Measurements from ENCODE around the gene C16orf92.
"Not testable (repeated sequence)": the region's sequence is repeated elsewhere in the genome, so short reads cannot be mapped to it uniquely, and the experiment has no call there.

Gene C16orf92

DNA sequence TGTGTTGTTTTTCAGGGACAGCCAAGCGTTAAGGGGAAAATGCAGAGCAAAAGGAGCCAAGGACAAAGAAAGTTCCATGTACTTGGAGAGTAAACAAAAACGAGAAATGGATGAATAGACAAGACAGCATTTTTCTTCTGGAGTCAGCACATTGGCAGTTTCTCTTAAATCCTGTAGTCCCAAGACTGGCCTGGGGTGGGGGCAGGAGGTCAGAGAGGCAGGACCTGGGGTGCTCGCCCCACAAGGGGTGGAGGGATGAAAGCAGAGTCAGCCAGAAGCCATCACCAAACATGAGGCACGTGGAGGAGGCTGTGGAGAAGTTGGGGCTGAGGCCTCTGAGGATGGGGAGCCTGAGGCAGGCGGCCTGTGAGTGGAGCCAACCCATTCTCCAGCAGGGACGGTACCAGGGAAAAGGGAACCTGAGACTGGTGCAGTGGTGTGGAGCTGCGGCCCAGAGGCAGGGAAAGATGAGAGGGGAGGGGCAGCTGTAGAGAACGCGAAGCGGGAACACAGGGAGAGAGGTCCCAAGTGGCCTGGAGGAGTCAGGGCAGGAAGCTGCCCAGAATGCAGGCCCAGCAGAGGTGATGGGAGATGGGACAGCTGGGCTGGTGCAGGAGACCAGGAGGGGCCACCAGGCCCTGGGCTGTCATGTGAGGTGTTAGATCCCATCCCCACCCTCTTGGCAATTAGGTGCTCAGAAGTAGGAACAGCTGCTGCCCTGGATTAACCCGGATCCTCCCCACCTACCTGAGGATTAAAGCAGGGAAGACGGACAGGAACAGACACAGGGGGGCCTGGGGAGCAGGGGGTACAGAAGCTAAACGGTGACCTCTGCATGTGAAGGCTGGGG is 4.8 kb downstream of the C16orf92 start:
- DNase-seq: no peak

DNA sequence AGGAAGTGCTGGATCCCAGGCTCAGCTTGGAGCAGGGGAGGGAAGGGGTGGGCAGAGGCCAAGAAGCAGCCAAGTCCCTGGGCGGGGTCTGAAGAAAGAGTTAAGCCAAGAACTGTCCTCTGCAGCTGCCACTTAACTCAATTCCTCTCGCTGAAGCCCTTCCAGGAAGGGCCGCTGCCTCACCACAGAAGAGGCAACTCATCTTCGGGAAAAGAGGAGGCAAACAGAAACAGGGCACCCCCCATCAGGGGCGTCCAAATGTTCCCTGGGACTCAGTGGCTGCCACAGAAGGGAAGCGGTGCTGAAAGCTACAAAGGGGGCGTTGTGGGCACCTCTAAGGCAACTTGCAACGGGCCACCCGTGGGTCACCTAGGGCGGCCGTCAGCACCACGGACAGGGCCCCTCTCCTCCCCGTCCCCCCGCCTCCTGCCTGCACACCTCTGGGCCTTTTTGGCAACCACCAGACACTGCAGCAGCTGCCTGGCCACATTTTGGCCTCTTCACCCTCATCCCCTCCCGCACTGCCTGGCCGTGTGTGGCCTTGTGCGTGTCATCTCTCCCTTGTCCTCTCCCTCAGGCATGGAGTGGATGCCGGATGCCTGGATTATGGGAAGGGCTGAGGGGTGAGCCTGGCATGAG is 5.6 kb downstream of the C16orf92 start:
- no peak for DNase-seq

DNA sequence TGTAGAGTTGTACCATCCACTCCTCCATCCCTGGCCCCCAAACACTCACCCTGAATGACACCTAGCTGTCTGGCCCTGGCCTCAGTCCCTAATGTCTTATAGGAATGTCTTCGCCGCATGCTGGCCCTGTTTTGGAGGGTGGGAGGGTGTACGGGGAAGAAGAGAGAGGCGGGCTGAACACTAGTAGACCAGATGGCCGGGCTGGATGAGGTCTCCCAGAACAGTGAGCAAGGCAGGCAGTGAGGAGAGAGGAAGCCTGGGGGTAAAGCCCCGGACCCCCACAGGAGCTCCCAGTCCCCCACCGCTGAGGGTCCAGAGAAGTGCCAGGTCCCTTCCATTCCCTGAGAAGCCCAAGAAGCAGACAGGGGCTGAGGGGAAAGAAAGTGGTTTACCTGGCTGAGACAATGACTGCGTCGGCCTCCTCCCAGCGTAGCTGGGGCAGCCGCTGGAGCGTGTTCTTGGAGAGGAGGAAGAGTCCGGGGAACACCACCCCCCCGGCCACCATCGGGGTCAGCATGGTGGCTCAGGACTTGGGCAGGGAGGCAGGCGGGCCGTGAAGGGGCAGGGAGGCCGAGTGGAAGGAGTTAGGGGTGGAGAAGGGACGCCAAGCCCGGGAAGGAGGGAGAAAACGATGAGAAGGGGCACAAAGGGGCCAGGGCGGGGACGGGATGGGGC is 7.2 kb downstream of the C16orf92 start:
- no peak for DNase-seq

DNA sequence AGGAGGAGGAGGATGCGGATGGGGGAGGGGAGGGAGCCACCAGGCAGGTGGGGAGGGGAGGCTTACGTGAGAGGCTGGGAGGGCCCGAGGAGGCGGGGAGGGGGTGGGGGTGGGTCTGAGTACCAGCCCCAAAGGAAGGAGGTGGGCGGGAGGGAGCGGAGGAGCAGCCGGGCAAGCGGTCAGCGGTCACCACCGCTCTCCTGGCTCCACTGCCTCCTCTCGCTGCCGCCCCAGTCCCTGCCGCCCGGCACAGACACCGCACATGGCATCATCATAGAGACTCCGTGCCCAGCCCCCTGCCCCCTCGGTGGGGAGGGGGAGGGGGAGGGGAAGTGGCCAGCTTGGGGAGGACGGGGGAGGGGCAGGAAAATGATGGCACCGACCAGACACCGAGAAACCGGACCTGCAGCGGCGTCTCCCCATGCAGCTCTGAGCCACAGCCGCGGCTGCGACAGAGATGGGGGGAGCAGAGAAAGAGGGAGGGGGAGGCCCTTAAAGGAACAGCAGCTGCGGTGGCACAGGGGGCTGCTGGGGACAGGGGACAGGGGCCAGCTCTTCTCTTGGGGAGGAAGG is 7.9 kb downstream of the C16orf92 start, which contains the start of gene TLCD3B:
TLCD3B (minus strand) TSS at position 431 of the 573 bp plus-strand sequence. CDS start 744 bp downstream, outside the sequence.
- DNase-seq: peak; percentile 15 to 21

DNA sequence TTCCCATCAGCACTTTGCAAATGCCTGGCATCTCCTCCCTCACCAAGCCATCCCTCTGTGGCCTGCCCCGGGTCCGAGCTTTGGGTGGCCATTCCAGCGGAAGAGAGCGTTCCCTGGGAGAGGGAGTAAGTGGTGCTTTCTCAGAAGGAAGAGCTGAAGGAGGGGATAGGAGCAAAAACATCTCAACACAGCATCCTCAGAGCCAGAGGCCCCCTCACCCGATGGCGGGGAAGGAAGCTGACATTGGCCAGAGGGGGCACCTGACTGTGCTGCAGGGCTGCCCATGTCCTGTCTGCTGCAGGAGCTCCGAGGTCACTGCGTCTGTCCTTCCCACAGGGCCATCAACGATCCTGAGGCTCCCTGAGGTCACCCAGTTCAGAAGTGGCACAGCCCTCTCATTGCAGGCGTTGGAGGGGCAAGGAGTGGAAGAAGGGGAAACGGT is 8.5 kb downstream of the C16orf92 start:
- peak in 1 of 2 experiments; percentile 12 for DNase-seq

DNA sequence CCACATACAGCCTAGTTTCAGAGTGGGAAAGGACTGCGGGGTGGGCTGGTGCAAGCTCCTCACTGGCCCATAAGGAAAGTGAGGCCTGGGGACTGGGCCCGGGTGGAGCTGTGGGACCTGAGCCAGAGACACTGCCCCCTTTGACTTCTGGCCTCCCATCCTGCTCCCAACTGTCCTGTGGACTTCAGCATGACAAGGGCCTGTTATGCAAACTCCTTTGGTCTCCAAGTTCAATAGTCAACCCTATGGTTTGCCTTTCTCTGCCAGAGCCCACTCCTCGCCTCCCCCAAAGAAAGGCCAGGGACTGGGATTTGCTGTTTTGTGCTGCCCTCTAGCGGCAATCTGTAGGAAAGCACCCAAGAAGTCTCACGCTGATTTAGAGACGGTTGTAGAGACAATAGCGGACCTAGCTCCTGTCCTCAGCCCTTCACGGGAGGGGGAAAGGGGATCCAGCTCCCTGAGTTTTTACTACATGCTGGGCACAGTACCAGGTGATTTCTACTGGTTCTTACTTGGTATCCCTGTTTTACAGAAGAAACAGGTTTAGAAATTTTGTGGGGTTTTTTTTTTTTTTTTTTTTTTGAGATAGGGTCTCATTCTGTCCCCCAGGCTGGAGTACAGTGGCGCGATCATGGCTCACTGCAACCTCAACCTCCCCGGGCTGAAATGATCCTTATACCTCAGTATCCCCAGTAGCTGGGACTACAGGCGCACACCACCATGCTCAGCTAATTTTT is 9.3 kb downstream of the C16orf92 start:
- DNase-seq: peak; percentile 77 to 93

DNA sequence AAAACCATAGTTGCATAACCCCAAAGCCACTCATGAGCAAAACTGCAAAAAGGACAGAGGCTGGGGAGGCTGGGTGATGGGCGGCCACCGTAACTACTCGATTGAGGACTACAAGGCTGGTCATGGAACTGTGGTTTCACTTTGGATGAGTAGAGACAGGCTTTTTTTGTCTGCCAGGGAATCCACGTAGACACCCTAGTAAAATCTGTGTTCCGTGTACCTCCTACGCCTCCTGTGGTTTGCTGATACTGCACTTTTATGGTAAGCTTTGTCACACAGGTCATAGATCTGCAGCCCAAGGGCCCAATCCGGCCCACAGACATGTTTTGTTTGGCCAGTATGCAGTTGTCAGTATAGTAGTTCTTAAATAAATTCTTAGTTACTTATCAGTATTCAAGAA is 10.3 kb downstream of the C16orf92 start:
- DNase-seq: no peak

DNA sequence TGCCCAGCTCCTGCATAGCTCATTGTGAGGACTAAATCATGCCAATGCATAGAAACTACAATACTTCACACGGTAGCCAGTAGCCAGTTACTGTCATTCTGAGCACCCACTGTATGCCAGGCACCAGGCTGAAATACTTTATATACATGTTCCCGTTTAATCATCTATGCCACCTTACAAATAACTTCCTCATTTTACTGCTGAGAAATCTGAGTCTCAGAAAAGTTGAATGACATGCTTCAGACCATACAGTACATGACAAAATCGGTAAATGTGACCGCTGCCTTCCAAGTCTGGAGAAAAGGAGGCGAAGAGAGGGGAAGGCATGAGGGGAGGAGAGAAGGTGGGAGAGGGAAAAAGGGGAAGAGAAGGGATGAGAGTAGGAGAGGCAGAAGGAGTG is 17.2 kb downstream of the C16orf92 start:
- DNase-seq: no peak

DNA sequence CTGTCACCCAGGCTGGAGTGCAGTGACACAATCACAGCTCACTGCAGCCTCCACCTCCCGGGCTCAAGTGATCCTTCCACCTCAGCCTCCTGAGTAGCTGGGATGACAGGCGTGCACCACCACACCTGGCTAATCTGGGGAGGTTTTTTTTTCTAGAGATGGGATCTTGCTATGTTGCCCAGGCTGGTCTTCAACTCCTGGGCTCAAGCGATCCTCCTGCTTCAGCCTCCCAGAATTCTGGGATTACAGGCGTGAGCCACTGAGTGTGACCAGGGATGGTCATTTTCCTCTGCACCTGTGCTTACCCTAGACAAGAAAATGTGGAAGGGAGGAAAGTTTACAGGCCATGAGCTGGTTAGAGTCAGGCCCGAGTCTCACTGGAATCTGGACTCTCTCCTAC is 17.7 kb downstream of the C16orf92 start:
- DNase-seq: not testable (repeated sequence)

DNA sequence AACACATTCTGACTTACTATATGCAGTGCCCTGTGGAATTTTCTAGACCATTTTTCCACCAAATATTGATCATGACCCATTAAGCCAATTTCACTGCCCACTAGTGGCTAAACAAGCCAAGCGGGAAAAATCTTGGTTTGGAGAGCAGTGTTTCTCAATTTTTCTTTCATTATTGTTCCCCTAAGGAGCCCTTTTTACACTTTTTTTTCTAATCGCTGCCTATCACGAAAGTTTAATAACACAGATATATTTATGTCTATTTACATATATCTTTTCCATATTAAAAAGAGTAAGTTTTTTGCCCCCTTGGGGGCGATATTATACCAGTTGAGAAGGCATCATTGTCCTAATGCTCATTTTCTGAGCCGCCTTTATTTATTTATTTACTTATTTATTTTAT is 18.8 kb downstream of the C16orf92 start:
- DNase-seq: peak; percentile 25 to 36

DNA sequence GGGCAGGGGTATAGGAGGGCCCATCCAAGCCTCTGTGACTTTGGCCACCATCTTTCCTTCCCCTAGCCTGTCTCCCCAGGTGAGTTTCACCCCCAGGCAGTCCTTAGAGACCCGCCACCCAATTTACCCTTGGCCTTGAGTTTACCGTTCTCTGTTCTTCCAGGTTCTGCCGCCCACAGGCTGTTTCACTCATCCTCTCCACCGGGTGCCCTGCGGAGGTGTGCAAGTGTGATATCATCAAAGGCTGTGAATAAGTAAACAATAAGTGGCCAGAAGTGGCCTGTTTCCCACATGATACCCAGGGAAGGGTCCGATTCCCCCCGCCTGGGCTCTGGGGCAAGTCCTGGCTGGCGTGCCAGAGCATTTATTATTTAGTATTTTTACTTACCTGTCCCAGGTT is 23.2 kb downstream of the C16orf92 start:
- no peak for DNase-seq

DNA sequence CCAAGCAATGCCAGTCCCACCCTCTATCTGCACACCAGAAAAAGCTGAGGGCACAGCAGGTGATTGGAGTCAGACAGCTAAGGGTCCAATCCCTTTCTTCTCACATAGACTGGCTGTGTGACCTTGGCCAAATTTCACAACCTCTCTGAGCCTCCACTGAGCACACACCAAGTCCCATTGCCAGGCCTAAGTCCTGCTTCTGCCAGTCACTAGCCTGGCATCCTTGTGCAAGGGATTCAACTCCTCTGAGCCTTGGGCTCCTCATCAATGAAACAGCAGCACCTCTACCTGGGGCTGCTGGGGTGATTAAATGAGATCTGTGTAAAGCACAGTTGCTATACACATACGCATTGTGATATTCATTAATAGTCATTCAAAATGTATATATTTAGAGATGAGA is 23.6 kb downstream of the C16orf92 start:
- no peak for DNase-seq

DNA sequence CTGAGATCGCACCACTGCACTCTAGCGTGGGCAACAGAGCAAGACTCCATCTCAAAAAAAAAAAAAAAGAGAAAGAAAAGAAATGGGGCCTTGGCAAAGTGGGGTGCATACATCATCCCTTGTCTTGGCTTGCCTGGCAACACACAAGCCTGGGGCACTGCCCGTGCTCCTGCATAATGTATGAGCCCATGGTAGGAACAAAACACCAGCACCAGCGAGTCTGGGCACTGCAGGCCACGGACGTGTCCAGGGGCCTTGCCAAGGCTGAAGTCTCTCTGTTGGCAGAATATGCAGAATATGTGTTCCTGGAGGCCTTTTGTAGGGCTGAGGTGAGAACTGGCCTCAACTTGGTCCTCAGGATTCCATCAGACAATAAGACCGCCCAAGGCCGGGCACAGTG is 26.9 kb downstream of the C16orf92 start:
- DNase-seq: no peak

DNA sequence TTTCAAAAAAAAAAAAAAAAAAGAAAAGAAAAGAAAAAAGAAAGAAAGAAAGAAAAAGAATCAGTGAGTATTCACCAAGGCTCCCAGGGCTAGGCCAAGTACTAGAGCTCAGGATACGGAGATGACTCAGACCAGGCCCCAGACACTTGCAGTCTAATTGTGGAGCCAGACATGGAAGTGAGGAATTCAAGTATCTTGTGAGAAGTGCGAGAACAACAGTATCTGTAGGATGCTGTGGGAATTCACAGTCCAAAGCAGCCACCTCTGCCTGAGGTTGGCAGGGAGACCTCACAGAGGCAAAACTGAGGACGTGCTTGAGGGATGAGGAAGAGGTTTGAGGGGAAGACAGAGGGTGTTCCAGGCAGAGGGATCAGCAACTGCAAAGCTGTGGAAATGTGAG is 28.5 kb downstream of the C16orf92 start:
- no peak for DNase-seq

DNA sequence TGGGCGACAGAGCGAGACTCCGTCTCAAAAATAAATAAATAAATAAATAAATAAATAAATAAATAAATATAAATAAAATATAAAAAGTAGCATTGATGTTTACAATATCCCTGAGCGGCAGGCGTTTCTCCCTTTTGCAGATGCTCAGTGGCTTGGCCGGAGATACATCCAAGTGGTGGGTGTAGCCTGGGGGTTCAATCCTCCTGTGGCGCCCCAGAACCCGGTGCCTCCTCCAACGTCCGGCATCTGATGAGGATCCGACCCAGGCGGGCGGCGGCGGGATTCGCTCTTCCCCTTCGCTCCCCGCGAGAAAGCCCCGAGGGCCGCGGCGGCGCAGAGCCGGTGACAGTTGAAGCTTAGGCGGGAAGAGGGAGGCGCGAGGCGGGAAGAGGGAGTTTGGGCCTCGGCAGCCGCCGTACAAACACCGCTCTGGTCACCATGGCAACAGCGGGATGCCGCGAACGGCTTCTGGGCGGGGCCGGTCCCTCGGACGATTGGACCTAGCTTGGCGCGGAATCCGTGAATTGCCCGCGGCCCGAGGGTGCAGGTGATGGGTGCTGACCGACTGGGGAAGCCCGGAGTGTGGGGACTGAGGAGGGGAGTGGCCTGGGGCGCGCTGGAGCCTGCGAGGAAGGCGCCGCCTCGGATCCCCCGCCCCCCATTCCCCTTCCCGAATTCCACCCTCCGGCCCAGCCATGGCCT is 29.8 kb downstream of the C16orf92 start:
- DNase-seq: peak; percentile 95 to 97

DNA sequence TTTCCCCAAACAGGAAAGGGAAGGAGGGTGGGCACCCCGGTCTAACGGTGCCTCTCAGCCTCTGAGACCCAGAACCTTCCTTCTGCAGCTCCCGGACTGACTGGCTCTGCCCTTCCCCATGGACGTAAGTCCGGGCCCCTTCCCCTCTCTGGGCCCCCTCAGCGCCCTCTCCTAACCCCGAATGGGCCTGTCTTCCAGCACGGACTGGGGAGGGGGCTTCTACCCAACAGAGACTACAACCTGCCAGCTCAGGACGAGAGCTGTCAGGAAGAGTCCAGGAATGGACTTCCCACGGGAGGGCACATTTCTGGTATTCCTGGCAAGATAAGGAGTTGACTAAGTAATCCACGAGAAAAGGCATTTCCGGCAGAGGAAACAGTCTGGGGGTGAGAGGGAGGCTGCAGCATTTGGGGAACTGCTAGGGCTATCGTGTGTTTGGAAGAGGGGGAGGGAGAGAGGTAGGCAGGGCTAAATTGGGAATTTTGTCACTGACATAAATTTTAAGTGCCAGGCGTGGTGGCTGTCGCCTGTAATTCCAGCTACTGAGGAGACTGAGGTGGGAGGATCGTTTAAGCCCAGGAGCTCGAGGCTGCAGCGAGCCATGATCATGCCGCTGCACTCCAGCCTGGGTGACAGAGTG is 30.5 kb downstream of the C16orf92 start:
- peak in 1 of 2 experiments; percentile 34 for DNase-seq

DNA sequence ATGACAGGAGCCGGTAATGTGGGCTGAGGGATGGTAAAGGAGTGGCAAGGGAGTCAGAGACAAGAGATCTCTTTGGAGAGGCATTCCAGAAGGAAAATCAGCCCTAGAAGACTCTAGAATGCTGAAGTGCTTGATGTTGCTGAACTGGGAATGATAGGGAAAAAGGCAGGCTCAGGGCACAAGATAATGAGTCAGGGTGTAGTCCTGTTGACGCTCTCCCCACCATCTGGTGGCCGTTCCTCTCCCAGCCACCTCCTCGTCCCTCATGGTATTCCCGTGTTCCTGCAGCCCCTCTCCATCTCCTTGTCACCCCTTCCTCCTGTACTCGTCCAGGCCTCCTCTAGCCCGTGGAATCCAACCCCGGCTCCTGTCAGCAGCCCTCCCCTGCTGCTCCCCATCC is 31.5 kb downstream of the C16orf92 start:
- no peak for DNase-seq

DNA sequence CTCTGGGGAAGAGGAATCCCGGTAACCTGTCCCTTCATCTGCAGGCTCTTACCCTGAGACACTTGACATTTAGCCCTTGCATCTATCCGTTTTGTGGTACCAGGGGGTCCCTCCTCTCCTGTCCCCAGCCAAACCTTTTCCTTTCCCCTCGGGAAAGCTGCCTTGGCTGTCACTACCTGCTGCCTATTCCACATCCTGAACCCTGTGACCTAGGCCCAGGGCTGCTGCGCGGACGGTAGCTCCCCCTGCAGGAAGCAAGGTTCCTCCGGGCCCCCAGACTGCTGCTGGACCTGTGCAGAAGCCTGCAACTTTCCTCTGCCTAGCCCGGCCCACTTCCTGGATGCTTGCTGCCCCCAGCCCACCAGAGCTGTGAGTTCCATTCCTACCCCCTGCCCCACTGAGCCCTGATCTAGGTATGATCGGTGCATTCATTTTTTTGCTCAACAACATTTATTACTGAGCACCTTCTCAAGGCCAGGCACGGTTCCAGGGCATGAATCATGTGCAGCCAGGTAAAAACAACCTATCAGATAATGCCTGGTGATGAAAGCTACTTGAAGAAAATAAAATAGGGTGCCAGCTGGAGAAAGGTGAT is 32.1 kb downstream of the C16orf92 start:
- DNase-seq: peak in 1 of 2 experiments; percentile 52

DNA sequence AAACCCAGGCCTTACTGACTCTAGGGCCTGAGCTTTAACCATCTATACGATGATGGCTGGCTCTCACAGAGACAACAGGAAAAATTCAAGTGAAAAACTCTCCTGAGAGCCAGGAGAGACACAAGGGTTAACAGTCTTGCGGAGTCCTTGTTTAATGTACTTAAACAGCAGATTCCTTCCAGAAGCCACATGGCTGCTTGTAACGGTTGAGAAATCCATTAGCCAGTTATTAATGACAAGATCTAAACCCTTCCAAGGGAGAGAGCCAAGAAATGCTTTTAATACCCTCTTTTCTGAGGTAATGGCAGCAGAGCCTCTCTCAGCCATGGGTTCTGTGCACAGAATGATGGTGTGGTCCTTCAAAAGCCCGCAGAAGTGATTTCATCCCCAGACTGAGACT is 37.3 kb downstream of the C16orf92 start:
- DNase-seq: no peak

DNA sequence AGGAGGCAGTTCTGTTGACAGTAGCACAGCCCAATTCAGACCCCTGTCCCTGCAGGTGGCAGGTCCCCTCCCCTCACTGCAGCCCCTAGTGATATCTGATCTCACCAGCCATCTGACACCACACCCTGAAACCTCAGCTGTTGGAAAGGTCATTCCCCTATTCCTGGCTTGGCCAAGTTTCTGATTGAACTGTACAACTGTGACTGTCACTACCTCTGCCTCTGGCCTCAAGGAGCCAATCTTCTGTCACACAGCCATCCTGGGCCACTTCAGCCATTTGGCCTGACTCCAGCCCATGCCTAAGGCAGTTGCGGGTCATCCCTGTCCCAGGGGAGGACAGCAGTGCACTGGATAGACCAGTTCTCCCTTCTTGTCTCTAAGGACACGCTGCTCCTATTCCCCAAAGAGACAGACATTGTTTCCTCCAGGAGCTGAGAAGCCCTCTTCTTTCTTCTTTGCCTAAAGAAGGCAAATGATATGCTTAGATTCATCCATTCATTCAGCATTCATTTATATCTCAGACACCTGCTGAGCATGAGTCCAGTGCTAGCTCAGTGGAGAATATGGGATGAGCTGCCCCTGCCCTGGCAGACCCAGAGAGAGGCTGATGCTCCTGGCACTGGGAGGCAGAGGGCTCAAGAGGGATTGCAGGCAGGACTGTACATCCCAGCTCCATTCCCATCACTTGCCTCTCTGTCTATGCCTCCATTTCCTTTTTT is 38.0 kb downstream of the C16orf92 start:
- DNase-seq: no peak
